MM.1S (cell line): ENCODE results near the gene OPRM1.

Experiments used
- DNase-seq: peaks from one replicate; pipeline ENCODE4 v3.0.0-alpha.2; 2015
- H2AFZ ChIP-seq: fragments of 300-600 bp; sonication (generic); 2 replicates; pipeline ENCODE4 v1.6.0; 2016; ENCODE audit warnings: antibody characterized with exemption, low read length
- H3F3A ChIP-seq: fragments of 300-600 bp; sonication (generic); 2 replicates; pipeline ENCODE4 v1.6.1; 2016; ENCODE audit warnings: mild to moderate bottlenecking, antibody characterized with exemption, low read length, moderate library complexity, mixed read lengths; ENCODE audit not compliant: insufficient read depth
- H3K27ac ChIP-seq: fragments of 300-600 bp; sonication (generic); 2 replicates; pipeline ENCODE4 v1.5.1; 2016; ENCODE audit warnings: mild to moderate bottlenecking, low read length
- H3K27me3 ChIP-seq: fragments of 300-600 bp; sonication (generic); replicated peaks from 2 replicates; pipeline ENCODE4 v1.6.0; 2016; ENCODE audit warnings: low read length; ENCODE audit not compliant: insufficient read depth
- H3K36me3 ChIP-seq: fragments of 300-600 bp; sonication (generic); replicated peaks from 2 replicates; pipeline ENCODE4 v1.6.1; 2016; ENCODE audit warnings: mild to moderate bottlenecking, low read length, mixed read lengths; ENCODE audit not compliant: insufficient read depth
- H3K4me1 ChIP-seq: fragments of 300-600 bp; sonication (generic); 2 replicates; pipeline ENCODE4 v1.6.1; 2016; ENCODE audit warnings: low read length, mixed read lengths
- H3K4me2 ChIP-seq: fragments of 300-600 bp; sonication (generic); 2 replicates; pipeline ENCODE4 v1.6.0; 2016; ENCODE audit warnings: low read depth, low read length
- H3K4me3 ChIP-seq: fragments of 300-600 bp; sonication (generic); 2 replicates; pipeline ENCODE4 v1.5.1; 2016; ENCODE audit warnings: low read length, mixed read lengths
- H3K79me2 ChIP-seq: fragments of 300-600 bp; sonication (generic); 2 replicates; pipeline ENCODE4 v1.6.1; 2016; ENCODE audit warnings: mixed run types, low read length, mixed read lengths
- H3K9ac ChIP-seq: fragments of 300-600 bp; sonication (generic); 2 replicates; pipeline ENCODE4 v1.6.1; 2016; ENCODE audit warnings: low read length, mixed read lengths
- H3K9me2 ChIP-seq: fragments of 300-600 bp; sonication (generic); replicated peaks from 2 replicates; pipeline ENCODE4 v1.6.1; 2016; ENCODE audit warnings: mild to moderate bottlenecking, low read length, mixed read lengths; ENCODE audit not compliant: insufficient read depth
- H3K9me3 ChIP-seq: fragments of 300-600 bp; sonication (generic); replicated peaks from 2 replicates; pipeline ENCODE4 v1.6.1; 2016; ENCODE audit warnings: mild to moderate bottlenecking, low read length, mixed read lengths; ENCODE audit not compliant: insufficient read depth
- H4K20me1 ChIP-seq: fragments of 300-600 bp; sonication (generic); 2 replicates; pipeline ENCODE4 v1.6.1; 2016; ENCODE audit warnings: mild to moderate bottlenecking, low read length, moderate library complexity, mixed read lengths; ENCODE audit not compliant: insufficient read depth
- CTCF ChIP-seq: fragments of 300-600 bp; sonication (generic); IDR thresholded peaks from 2 replicates; pipeline ENCODE4 v1.5.1; 2016; ENCODE audit warnings: antibody characterized with exemption, low read length, mixed read lengths
- EZH2 ChIP-seq: fragments of 300-600 bp; sonication (generic); optimal IDR thresholded peaks from 2 replicates; pipeline ENCODE3; 2017; ENCODE audit warnings: low read depth, mild to moderate bottlenecking, antibody characterized with exemption, low read length, mixed read lengths
- EZH2phosphoT487 ChIP-seq: fragments of 300-600 bp; sonication (generic); IDR thresholded peaks from 2 replicates; pipeline ENCODE4 v1.6.1; 2018; ENCODE audit warnings: antibody characterized with exemption, low read length

OPRM1 gene

DNA sequence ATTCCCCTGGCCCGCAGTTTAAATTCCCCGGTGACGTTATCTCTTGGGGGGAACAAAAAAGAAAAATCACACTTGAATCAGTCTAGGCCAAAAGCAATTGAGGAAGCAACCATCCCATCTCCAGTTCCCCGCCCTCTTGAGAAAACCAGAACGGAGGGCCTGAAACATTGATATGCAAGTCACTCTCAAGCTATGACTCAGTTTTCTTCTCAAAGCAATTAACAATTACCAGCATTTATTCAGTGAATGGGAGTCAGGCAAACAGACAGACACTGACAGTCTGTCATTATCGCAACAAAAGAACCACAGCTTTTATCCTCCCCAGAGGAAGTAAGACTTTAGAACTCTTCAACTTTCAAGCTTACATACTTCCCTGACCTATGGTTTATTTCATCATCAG is 100.9 kb downstream of the OPRM1 start:
- TF ChIP-seq EZH2 (no peak), CTCF (no peak), EZH2phosphoT487 (no peak)
- Histone ChIP-seq H3K79me2 (no peaks in the 10 kb centered on the region), H3K36me3 (no peaks in the 10 kb centered on the region), H3K27ac (no peak overlapping the region), H3F3A (no peaks in the 10 kb centered on the region), H4K20me1 (no peaks in the 10 kb centered on the region), H3K4me2 (no peak overlapping the region), H3K4me3 (no peak overlapping the region), H3K27me3 (no peaks in the 10 kb centered on the region), H3K9me3 (no peaks in the 10 kb centered on the region), H3K4me1 (no peaks in the 10 kb centered on the region), H3K9me2 (no peaks in the 10 kb centered on the region), H3K9ac (no peak overlapping the region), H2AFZ (no peak overlapping the region)
- DNase-seq: no peak

DNA sequence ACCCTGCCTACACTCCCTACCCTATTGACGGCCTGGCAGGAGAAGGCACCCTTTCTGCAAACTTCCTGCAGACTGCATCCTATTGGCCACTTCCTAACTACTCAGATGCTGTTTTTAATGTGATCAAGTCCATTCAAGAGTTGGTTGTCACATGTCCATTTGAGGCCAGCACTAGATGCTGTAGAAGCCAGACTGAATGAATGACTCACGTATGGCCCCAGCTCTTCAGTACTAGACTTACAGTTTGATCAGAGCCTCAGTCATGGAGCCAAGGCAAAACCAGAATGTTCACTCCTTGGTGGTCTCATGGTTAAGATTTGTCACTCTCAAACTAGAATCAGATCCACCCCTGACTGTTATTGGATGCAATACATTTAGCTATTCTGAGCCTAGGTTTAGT is 101.7 kb downstream of the OPRM1 start:
- no peaks in the 10 kb centered on the region for H3K27me3 ChIP-seq
- no peak overlapping the region for H3K4me2 ChIP-seq
- H3K9ac ChIP-seq: no peak overlapping the region
- no peaks in the 10 kb centered on the region for H3F3A ChIP-seq
- H2AFZ ChIP-seq: no peak overlapping the region
- no peaks in the 10 kb centered on the region for H3K4me1 ChIP-seq
- H3K79me2 ChIP-seq: no peaks in the 10 kb centered on the region
- no peak for DNase-seq
- TF ChIP-seq EZH2: no peak
- no peak for TF ChIP-seq CTCF
- TF ChIP-seq EZH2phosphoT487: no peak
- H3K36me3 ChIP-seq: no peaks in the 10 kb centered on the region
- no peaks in the 10 kb centered on the region for H4K20me1 ChIP-seq
- no peak overlapping the region for H3K27ac ChIP-seq
- H3K9me2 ChIP-seq: no peaks in the 10 kb centered on the region
- H3K9me3 ChIP-seq: no peaks in the 10 kb centered on the region
- no peak overlapping the region for H3K4me3 ChIP-seq

DNA sequence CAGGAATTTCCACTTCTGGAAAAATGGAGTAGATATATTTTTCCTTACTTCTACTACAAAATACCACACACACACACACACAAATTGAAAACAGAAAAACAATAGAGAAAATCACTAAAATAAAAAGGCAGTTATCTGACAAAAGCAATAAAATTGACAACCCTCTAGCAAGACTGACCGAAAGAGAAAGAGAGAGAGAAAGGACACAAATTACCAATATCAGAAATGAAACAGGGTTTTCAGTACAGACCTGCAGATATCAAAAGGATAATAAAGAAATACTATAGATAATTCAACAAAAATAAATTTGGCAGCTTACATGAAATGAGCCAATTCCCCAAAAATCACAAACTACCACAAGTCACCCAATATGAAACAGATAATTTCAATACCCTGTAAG is 104.7 kb downstream of the OPRM1 start:
- Histone ChIP-seq H3K27ac (no peak overlapping the region), H3K4me3 (no peak overlapping the region), H3K27me3 (no peaks in the 10 kb centered on the region), H3K9me2 (no peaks in the 10 kb centered on the region), H3K9me3 (no peaks in the 10 kb centered on the region), H3K79me2 (no peaks in the 10 kb centered on the region), H3F3A (no peaks in the 10 kb centered on the region), H3K4me2 (no peak overlapping the region), H3K36me3 (no peaks in the 10 kb centered on the region), H3K9ac (no peak overlapping the region), H2AFZ (no peak overlapping the region), H4K20me1 (no peaks in the 10 kb centered on the region), H3K4me1 (no peaks in the 10 kb centered on the region)
- no peak for DNase-seq
- no peak for TF ChIP-seq EZH2
- no peak for TF ChIP-seq CTCF
- TF ChIP-seq EZH2phosphoT487: no peak
